GM12878 (cell line): ENCODE measurements around the gene SORCS2. TPM values are rescaled to one million over a fixed set of nuclear protein-coding genes. Genes with fewer than 3 reads are reported as not detected.

ENCODE experiments used
- CEBPZ ChIP-seq: fragments of 150-350 bp; IDR thresholded peaks from 2 replicates; pipeline ENCODE4 v1.6.1; 2016; ENCODE audit warnings: low read depth, low read length
- IRF5 ChIP-seq: fragments of 450-650 bp; IDR thresholded peaks from 2 replicates; pipeline ENCODE4 v1.6.1; 2017; ENCODE audit warnings: borderline replicate concordance
- MTA2 ChIP-seq: fragments of 450-650 bp; IDR thresholded peaks from 2 replicates; pipeline ENCODE4 v1.6.1; 2016; ENCODE audit warnings: low read depth, mild to moderate bottlenecking, moderate library complexity
- PKNOX1 ChIP-seq: fragments of 450-650 bp; IDR thresholded peaks from 2 replicates; pipeline ENCODE4 v1.6.1; 2016; ENCODE audit warnings: mild to moderate bottlenecking
- USF2 ChIP-seq: IDR thresholded peaks from 2 replicates; pipeline ENCODE4 v1.6.1; 2011; ENCODE audit warnings: low read depth, low read length, improper control_type of control experiment, borderline replicate concordance
- polyA plus RNA-seq, 11 experiments: library from polyadenylated mRNA; depleted of rRNA in 4 of 11; unstranded in 6 of 11; stranded (reverse) in 5 of 11; fragments of >200 nt; fragmentation: Nextera tagmentation in 4 of 11; fragmentation: Illumina TruSeq in 1 of 11; extraction: Ambion mirVana in 4 of 11; extraction: Trizol in 1 of 11; gene quantifications; 1 replicate in 1 of 11; 2 replicates in 10 of 11; pipeline versions ENCODE4 v1.2.1 to v1.2.3, GENCODE V29; 2011 to 2016; ENCODE audit warnings: inconsistent platforms in 2 of 11, missing spikeins in 2 of 11, low read depth in 1 of 11
- total RNA-seq, 4 experiments: library from RNA; depleted of rRNA in 3 of 4; stranded (reverse); fragments of >200 nt in 3 of 4; fragmentation: Illumina TruSeq in 1 of 4; extraction: Trizol in 1 of 4; gene quantifications; 2 replicates each; pipeline versions ENCODE4 v1.2.1 to v1.2.3, GENCODE V29; 2013 to 2021
- TF ChIP-seq, protein P1 (sequence below): fragments of 450-650 bp; IDR thresholded peaks from 2 replicates; pipeline ENCODE4 v1.6.1; 2017; ENCODE audit warnings: low read depth, mild to moderate bottlenecking, moderate library complexity
- TF ChIP-seq, protein P2 (sequence below): IDR thresholded peaks from 2 replicates; pipeline ENCODE4 v1.6.1; 2011; ENCODE audit warnings: low read depth, mild to moderate bottlenecking, low read length, moderate library complexity, borderline replicate concordance; ENCODE audit errors: extremely low read depth

The SORCS2 gene
- total and polyA plus RNA-seq, 10 of the 15 experiments (the other 5 are each of a cell fraction or from before 2014, with no cell fraction given) = 0.01 to 0.15 (median 0.05) TPM; not detected in 5

DNA sequence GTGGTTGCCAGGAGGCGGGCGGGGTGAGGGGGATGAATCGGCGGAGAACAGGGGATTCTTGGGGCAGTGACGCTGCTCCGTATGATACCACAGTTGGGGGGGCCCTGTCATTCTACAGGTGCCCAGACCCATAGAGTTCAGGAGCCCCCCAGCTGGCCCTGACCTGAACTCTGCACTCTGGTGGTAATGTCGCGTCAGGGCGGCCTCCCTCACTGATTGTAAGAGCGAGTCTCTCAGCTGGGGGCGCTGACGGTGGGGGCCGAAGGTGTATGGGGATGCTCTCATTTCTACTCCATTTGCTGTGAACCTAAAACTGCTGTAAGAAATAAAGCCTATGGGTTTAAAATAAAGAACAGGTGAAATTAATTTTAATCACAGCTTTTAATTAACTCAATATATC lies 334.2 kb downstream of the SORCS2 start (continued):
- TF ChIP-seq PKNOX1 (no peak), USF2 (no peak), MTA2 (no peak), IRF5 (no peak), CEBPZ (no peak)
- TF ChIP-seq, protein P1, sequence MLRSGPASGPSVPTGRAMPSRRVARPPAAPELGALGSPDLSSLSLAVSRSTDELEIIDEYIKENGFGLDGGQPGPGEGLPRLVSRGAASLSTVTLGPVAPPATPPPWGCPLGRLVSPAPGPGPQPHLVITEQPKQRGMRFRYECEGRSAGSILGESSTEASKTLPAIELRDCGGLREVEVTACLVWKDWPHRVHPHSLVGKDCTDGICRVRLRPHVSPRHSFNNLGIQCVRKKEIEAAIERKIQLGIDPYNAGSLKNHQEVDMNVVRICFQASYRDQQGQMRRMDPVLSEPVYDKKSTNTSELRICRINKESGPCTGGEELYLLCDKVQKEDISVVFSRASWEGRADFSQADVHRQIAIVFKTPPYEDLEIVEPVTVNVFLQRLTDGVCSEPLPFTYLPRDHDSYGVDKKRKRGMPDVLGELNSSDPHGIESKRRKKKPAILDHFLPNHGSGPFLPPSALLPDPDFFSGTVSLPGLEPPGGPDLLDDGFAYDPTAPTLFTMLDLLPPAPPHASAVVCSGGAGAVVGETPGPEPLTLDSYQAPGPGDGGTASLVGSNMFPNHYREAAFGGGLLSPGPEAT = no peak
- TF ChIP-seq, protein P2, sequence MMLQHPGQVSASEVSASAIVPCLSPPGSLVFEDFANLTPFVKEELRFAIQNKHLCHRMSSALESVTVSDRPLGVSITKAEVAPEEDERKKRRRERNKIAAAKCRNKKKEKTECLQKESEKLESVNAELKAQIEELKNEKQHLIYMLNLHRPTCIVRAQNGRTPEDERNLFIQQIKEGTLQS = no peak
